Lower lobe of right lung (tissue), 2 donors: ENCODE data around the gene B3GNT3. TPM values are rescaled to one million over a fixed set of nuclear protein-coding genes. Genes with fewer than 3 reads are reported as not detected.

Source experiments
- ATAC-seq, 2 donors: fragments of 200-7000 bp; cut with Tn5 transposase; one replicate each; pipeline ENCODE4 v1.9.1; 2020 to 2022; ENCODE audit warnings: mild to moderate bottlenecking in 2 of 2, moderate library complexity in 2 of 2
- DNase-seq: peaks from one replicate; pipeline ENCODE4 v3.0.0-alpha.2; 2020
- H3K27ac ChIP-seq: fragments of 200-600 bp; one replicate; pipeline ENCODE4 v1.8.0; 2022
- H3K27me3 ChIP-seq: fragments of 200-600 bp; one replicate; pipeline ENCODE4 v1.8.0; 2022; ENCODE audit warnings: low read depth
- H3K36me3 ChIP-seq: fragments of 200-600 bp; one replicate; pipeline ENCODE4 v1.8.0; 2022; ENCODE audit warnings: mild to moderate bottlenecking
- H3K4me1 ChIP-seq: fragments of 200-600 bp; one replicate; pipeline ENCODE4 v1.8.0; 2022
- H3K4me3 ChIP-seq: fragments of 200-600 bp; one replicate; pipeline ENCODE4 v1.8.0; 2022; ENCODE audit warnings: mild to moderate bottlenecking
- H3K9me3 ChIP-seq: fragments of 200-600 bp; one replicate; pipeline ENCODE4 v1.8.0; 2022
- CTCF ChIP-seq: fragments of 200-600 bp; IDR thresholded peaks from one replicate; pipeline ENCODE4 v1.8.0; 2022; ENCODE audit warnings: antibody characterized with exemption, mild to moderate bottlenecking
- intact Hi-C: fragments of 100-400 bp; cut with DNase I; formaldehyde crosslinking; loops from one replicate; pipeline ENCODE4 v1.11.0; 2022
- total RNA-seq: library from RNA; stranded (reverse); fragmentation: NEBNext Ultra II Directional; extraction: Animal tissue kit (Norgen Biotek cat#: 25700); gene quantifications from one replicate; pipeline ENCODE4 v1.2.1, GENCODE V29; 2021
- donor health status: DM: no; HTN: yes; CAD: no; lungs with severe emphysema.

B3GNT3 gene
- total RNA-seq, 1 donor from 2014 or later, result 1.6 TPM

DNA sequence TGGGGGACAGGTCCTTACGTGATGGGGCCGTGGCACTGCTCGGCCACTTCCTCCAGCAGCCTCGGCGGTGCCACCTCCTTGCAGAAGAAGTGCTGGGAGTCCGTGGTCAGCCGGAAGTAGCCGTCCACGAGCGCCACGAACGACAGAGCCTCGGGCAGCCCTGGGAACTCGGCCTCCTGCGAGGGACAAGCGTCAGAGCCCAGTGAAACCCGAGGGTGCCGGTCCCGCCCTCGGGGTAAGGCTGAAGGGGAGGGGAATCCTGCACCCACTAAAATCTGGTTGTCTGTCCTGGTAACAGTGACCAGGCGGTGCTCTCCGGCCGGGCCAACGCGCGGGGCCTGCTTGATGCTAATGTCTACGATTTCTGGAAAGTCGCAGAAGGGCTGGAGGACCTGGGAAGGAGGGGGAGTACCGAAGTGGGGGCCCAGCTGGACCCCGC lies 46.5 kb downstream of the B3GNT3 start:
- Histone ChIP-seq H3K27ac (no peak overlapping the region), H3K4me1 (no peaks in the 10 kb centered on the region), H3K36me3 (peaks cover 49% of the 10 kb centered on the region), H3K4me3 (peak overlapping the region; percentile 26), H3K27me3 (no peaks in the 10 kb centered on the region), H3K9me3 (no peaks in the 10 kb centered on the region)
- ATAC-seq (no peak), DNase-seq (no peak)
- TF ChIP-seq CTCF, result no peak
- intact Hi-C loops, result no loop called here

DNA sequence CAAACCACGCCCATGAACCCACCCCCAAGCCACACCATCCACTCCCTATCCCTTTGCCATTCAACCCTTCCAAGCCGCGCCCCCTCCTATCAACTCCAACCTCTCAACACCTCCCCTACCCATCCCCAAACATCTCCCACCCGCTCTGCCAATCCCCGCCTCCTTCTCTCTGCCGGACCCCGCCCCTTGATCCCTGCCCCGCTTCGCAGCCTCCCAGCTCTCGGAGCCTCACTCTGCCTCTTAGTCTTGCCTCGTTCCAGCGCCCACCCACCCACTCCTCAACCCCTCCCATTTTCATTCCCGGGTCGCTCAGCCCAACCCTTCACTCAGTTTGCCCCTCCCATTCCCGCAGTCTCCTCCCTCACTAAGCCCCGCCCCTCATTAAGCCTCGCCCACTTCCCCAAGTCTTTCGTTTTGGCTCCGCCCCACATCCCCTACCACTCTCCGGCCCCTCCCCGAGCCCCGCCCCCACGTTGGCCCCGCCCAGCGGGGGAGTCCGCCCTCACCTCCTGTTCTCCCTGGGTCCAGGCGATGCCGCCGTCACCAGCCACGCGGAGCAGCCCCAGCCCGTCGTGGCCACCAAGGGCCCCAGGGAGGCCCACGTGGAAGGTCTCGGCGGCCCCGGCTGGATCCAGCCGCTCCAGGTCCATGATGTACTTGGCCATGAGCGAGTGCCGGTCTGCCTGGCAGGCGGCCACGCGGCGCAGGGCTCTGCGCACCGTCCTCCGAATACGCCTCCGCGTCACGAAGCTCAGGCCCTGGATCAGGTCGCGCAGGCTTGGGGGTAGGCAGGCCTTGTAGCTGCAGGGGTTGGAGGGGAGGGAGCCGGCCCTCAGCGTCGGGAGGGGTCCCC lies 47.1 kb downstream of the B3GNT3 start:
- Histone ChIP-seq H3K9me3 (no peaks in the 10 kb centered on the region), H3K4me1 (peaks cover 6% of the 10 kb centered on the region), H3K4me3 (peak overlapping the region; percentile 26), H3K27me3 (no peaks in the 10 kb centered on the region), H3K27ac (no peak overlapping the region), H3K36me3 (peaks cover 47% of the 10 kb centered on the region)
- TF ChIP-seq CTCF, result no peak
- DNase-seq (peak; percentile 54), ATAC-seq (peak; percentile 63 to 81)
- intact Hi-C loops, result no loop called here

DNA sequence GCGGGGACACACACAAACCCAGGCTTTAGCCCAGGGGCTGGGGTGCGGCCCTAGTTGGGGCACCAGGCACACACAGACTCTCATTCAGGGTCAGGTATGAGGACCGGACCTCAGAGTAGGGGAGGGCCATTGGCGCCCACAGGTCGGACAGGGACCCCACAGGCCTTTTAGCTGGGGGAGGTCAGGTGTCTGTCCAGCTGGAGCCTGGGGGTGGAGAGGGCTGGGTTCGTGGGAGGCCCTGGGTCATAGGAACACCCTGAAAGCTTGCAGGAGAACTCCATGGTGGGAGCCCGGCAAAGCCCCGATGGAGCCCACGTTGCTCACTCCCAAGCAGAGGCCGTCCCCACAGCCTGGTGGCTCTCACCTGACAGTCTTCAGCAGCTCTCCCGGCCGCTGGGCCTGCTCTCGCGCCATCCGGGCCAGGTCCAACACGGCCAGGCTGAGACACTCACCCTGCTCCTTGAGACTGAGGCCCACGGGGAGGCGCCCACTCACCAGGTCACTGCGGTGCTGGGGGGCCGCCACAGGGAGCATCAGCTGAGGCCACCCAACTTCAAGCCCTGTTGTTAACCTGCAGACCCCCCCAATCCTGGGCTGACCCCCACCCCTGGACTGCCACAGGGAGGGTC lies 47.8 kb downstream of the B3GNT3 start:
- DNase-seq, result no peak
- no peak overlapping the region for H3K4me3 ChIP-seq

GRCh38 chr19:17843292-17843827 lies 48.4 kb downstream of the B3GNT3 start:
- TF ChIP-seq CTCF, result no peak
- Histone ChIP-seq H3K4me1 (peaks cover 19% of the 10 kb centered on the region), H3K4me3 (no peak overlapping the region), H3K27me3 (peaks cover 5% of the 10 kb centered on the region), H3K36me3 (peaks cover 41% of the 10 kb centered on the region), H3K27ac (no peak overlapping the region), H3K9me3 (no peaks in the 10 kb centered on the region)
- no peak for DNase-seq
- intact Hi-C loops, result no loop called here
- no peak for ATAC-seq

More for the DNA sequence above, 47.8 kb downstream of the B3GNT3 start:
- peaks cover 13% of the 10 kb centered on the region for H3K4me1 ChIP-seq
- no peak for ATAC-seq
- H3K9me3 ChIP-seq, result no peaks in the 10 kb centered on the region
- TF ChIP-seq CTCF, result no peak
- intact Hi-C loops, result no loop called here
- H3K36me3 ChIP-seq, result peaks cover 47% of the 10 kb centered on the region
- H3K27me3 ChIP-seq, result peaks cover 5% of the 10 kb centered on the region
- no peak overlapping the region for H3K27ac ChIP-seq

DNA sequence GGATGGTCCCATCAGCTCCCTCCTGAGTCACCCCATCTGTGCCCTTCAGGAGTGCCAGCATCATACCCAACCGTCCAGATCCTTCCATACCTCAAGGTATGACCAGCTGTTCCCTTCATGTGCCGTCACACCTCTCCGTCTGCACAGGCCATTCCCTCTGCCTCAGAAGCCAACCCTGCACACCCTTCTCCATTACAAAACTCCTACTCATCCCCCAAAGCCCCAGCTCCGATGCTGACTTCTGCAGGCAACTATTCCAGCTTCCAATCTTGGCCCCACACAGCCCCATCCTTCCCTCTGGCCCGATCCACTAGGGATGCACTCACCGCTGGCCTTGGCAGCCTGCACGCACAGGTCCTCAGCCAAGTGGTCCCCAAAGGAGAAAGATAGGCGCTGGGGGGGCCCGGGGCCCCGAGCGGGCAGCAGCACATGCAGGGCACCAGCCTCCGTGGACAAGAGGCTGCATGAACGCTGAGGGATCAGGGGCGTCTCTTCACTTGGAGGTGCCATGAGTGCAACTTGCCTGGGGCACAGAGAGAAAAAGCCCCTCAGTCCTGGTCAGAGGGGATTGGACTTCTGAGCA lies 49.1 kb downstream of the B3GNT3 start:
- no peaks in the 10 kb centered on the region for H3K9me3 ChIP-seq
- intact Hi-C loops, result no loop called here
- DNase-seq, result no peak
- H3K27ac ChIP-seq, result no peak overlapping the region
- H3K27me3 ChIP-seq, result peaks cover 5% of the 10 kb centered on the region
- peaks cover 35% of the 10 kb centered on the region for H3K36me3 ChIP-seq
- peaks cover 22% of the 10 kb centered on the region for H3K4me1 ChIP-seq
- H3K4me3 ChIP-seq, result no peak overlapping the region
- TF ChIP-seq CTCF, result no peak
- no peak for ATAC-seq
